GM19099 (cell line): Measurements from ENCODE around the gene SLC30A2.

Experiments
- POLR2A ChIP-seq: IDR thresholded peaks from 3 replicates; pipeline ENCODE4 v1.6.1; 2011; ENCODE audit warnings: low read depth; ENCODE audit not compliant: insufficient read length; ENCODE audit errors: extremely low read depth

Gene SLC30A2

GRCh38 chr1:26037904-26038303, 8.0 kb downstream of the SLC30A2 start:
- TF ChIP-seq POLR2A: no peak

GRCh38 chr1:26036756-26037281, 9.1 kb downstream of the SLC30A2 start:
- no peak for TF ChIP-seq POLR2A

DNA sequence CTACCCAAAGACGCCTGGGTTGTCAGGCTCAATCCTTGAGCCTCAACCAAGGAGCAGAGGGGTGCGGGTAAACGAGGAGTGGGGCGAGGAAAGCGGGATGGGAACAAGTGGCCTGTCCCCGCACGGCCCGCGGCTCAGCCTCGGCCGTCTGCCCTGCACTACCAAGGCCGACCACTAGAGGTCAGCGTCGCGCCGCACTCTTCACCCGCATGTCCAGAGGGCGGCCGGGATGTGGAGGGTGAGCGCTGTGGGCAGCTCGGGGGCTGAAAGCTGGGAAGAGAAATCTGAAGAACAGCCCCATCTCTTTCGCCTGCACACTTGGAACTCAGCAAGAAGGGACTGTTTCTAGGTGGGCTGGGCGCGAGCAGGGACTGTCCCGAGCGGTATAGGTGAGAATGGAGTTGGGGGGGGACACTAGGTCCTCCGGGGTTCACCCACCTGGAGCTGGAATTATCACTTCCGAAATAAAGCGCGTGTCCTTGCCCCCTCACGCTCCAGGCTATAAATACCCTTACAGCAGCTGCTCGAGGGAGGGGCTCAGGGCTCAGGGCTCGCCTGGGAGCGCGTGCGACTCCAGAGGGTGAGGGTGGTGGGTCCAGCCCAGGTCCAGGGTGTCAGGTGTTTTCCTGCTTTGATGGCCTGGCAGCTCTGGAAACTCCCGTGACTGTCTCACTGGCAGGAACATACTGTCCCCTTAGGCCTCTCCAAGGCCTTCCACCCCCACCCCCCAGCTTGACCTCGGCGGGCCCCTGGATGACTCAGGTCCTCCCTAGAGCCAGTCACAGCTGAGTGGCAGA, 9.8 kb downstream of the SLC30A2 start:
- TF ChIP-seq POLR2A: no peak

DNA sequence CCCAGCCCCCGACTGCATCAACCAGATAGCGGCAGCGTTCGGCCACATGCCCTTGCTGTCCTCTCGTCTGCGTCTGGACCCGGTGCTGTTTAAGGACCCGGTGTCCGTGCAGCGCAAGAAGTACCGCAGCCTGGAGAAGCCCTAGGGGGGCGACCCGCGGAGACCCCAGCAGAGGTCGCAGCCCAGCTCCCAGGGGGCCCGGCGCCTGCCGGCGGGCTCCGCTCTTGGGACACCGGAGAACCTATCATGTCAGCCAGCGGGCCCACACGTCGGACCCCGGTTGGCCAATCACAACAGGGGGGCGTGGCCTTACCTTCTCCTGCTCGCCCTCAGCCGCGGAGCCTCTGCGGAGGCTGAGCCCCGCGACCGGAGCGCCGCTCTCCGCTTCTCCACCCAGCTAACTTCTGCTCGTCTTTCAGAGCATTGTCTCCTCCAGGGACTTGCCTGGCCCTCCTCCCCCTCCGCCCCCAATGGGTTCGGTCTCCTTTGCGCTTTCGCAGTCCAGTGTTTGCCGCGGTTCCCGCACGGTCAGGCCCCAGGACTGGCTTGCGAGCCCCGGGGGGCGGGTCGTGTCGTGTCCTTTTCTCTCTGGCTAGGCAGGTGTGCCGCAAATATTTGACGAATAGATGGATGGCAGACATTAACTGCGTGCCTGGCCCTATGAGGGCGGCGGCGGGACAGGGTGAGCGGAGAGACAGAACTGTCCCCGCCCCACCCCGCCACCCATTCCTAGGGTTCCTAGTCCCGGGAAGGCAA, 10.5 kb downstream of the SLC30A2 start:
- TF ChIP-seq POLR2A: no peak

DNA sequence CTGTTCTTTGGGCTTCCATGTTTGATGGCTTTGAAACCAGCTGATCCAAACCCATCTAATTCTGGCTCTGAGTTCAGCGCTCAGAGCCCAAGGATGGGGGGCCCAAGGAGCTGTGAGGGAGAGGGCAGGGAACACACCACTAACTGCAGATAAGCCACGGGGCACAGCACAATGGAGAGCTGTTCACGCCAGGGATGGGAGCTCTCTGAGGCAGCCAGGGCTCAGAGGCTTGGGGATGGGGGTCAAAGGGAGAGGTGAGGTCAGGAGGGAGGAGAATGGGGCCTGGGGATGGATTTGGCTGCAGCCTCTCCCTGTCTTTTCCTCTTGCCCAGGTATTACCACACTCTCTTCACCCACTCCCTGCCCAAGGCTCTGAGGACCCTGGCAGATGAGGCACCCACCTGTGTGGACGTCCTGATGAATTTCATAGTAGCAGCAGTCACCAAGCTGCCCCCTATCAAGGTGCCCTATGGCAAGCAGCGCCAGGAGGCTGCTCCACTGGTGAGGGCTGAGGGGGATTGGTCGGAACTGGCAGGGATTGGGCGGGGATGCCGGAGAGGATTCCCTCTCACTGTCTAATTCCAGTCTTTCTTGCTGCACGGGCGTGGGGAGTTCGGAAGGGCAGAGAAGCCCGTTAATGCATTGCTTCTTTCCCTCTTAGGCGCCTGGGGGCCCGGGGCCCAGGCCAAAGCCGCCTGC, 11.3 kb downstream of the SLC30A2 start:
- no peak for TF ChIP-seq POLR2A

GRCh38 chr1:26032656-26033357, 13.1 kb downstream of the SLC30A2 start:
- TF ChIP-seq POLR2A: no peak

DNA sequence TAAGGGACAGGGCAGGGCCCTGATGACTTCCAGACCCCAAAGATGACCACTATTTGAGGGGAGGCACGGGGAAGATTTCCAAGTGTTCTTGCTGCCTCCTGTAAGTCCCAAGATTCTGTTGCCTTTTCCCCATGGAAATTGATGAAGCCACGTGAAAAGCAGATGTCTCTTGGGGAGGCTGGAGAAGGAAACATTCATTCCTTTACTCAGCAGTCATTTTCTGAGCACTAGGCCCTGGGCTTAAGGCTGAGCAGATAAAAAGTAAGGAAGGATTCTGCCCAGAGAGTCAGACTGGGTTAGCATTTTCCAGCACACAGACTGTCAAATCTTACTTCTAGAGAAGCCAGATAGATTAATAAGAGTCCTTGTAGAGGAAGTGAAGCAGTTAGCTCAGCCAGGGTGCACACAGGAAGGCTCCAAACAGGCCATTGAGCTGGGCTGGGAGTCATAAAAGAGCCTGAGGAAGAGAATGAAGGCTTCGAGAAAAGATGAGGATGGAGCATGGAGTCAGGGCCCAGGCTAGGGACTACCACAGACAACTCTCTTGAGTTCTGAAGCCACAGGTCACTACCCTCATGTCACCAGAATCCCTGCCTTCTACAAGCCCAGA, 14.2 kb downstream of the SLC30A2 start:
- TF ChIP-seq POLR2A: no peak

DNA sequence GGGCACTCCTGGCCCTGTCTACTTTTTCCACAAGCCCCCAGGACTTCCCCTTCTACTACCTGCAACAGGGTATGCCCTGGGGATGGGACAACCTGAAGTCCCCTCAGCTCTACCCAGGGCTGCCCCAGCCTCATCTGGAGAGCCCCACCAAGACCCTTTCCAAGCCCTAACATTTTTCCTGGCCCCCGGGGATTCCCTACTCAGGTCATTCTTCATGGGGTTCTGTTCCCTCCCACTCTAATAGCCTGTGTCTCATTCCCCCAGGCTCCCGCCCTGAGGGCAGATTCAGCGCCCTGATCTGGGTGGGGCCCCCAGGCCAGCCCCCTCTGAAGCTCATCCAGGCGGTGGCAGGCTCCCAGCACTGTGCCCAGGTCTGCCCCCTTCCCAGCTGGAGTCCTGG, 14.7 kb downstream of the SLC30A2 start:
- TF ChIP-seq POLR2A: no peak

GRCh38 chr1:26029864-26030481, 15.9 kb downstream of the SLC30A2 start:
- TF ChIP-seq POLR2A: no peak

DNA sequence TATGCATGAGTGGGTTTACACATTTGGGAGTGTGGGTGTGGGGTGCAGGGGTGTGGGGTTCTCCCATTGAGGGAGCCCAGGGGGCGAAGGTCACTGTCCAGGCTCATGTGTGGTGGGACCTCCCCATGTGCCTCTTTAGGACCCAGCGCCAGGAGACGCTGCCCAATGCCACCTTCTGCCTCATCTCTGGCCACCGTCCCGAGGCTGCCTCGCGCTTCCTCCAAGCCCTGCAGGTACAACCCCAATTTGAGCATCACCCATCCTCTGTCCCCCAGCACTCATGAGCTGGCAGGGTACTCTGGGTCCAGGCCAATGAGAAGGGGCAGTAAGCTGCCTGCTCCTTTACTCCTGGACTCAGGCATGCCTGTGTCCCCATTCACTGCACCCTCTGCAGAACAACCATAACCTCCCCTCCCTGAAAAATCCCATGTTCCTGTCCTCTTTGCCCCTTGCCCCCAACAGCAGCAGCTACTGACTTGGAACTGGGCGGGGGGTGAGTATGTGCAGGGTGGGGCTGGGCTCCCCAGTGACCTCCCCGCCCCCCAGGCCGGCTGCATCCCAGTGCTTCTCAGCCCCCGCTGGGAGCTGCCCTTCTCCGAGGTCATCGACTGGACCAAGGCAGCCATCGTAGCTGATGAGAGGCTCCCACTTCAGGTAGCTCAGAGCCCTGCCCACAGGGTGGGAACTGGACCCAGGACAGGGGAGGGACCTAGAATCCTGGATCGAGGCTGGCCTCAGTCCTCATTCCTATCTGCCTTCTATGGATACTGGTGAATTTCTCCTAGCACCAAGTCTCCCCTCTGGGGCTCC, 16.7 kb downstream of the SLC30A2 start:
- no peak for TF ChIP-seq POLR2A

DNA sequence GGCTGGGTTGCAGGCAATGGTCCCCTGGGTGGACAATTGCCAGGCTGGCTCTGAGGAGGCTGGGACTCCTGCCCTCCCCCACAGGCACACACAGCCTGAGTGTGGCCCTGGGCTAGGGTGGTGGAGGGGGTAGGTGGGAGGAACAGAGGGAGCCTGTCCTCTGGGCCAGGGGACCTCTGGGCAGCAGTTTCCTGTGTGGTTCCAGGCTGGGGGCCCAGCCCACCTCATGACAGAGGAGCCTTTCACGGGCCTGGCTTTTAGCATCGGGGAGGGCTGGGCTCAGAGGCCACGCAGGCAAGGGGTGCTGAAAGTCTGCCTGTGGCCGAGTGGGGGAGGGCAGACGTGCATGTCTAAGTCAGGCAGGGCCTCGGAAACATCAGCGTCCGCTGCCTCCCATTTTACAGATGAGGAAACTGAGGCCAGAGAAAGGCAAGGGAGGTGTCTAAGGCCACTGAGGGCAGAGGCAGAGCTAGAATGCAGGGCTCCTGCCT, 17.4 kb downstream of the SLC30A2 start:
- no peak for TF ChIP-seq POLR2A

GRCh38 chr1:26027716-26028489, 18.0 kb downstream of the SLC30A2 start:
- no peak for TF ChIP-seq POLR2A
